ENCODE results near the gene GRB10.

The GRB10 gene

DNA sequence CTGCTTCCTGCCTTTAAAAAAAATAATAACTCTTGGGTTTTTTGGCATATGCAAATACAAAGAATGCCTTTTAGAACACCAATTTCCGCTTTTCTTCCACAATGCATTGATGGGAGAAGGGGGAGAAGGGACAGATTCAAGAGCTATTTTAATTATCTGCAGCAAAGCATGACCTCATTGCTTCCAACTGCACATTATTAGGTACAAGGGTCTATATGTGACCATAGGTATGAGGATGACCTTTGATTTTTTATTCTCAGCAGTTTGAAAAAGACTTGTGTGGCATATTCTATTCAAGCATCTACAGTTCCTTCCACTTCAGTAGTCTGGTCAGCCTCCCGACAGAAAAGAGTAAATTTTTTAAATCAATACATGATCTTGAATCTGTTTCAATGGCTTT, 39.7 kb downstream of the GRB10 start:
- no peak for DNase-seq (ENCODE audit: low spot score)

DNA sequence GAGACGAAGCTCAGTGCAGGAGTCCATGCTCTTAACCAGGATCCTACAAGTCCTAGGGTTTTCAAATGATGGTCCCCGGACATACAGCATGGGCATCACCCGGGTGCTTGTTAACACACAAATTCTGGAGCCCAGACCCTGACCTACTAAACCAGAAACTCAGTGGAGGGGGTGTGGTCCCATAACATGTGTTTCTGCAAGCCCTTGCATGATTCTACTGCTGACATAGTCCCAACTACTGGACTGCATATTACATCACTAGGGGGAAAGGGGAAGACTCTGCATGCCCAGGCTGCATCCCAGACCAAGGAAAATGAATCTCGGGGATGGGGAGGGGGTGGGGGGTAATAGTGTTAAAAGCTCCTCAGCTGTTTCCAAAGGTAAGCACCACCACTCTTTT, 40.3 kb downstream of the GRB10 start:
- DNase-seq (ENCODE audit: low spot score), result no peak

DNA sequence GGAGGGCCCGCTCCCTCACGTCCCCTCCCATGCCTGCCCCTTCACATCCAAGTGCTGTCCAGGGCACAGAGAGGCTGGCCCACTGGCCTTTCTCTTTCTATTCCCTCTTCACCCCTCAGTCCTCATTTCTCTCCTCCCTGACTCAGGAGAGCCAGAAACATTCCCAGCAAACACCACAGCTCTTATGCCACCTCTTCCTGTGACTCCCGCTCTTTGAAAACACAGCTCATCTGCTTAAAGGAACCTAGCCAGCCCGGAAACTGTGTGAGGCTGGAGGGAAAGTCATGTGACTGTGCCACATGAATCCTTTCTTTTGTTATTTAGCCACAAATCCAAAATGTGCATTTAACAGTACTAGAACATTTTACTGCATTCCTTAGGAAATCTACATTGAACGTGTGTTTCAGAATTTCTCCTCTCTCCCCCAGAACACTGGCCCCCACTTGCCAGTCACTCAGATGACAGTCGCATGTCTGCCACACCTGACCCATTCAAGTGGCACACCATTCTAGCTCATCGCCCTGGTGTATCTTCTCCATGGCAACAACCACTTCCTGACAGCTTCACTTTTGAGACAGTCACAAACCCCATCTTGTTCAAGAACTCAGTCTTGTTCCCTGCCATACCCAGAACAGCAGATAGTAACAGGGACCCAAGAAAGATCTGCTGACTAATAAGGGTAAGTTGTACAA, 42.8 kb downstream of the GRB10 start:
- DNase-seq (ENCODE audit: low spot score), result peak; percentile 13

DNA sequence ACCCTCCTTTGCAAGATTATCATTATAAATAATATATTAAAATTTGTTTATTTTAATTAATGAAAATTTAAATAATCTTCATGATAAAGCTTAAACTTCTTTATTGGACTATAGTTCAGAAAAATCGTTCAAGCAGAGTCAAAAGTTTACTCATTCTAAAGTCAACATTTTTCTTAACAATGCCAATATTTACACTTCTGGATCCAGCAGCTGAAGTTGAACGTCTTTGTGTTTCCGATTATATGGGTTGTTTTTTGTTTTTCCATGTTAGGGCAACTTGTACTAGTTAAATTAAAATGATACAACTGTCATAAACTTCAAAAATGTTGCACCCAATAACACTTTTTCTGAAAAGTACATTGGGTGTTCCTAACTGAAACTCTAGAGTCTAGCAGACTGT, 43.8 kb downstream of the GRB10 start:
- DNase-seq (ENCODE audit: low spot score), result no peak

DNA sequence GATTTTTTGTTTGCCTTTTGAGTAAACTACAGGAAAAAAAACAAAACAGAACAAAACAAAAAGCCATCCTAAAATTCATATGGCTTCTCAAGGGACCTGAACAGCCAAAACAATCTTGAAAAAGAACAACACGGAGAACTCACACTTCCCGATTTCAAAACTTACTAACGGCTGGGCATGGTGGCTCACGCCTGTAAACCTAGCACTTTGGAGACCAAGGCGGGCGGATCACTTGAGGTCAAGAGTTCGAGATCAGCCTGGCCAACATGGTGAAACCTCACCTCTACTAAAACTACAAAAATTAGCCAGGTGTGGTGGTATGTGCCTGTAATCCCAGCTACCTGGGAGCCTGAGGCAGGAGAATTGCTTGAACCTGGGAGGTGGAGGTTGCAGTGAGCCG, 46.9 kb downstream of the GRB10 start:
- peak; percentile 10 for DNase-seq (ENCODE audit: low spot score)

DNA sequence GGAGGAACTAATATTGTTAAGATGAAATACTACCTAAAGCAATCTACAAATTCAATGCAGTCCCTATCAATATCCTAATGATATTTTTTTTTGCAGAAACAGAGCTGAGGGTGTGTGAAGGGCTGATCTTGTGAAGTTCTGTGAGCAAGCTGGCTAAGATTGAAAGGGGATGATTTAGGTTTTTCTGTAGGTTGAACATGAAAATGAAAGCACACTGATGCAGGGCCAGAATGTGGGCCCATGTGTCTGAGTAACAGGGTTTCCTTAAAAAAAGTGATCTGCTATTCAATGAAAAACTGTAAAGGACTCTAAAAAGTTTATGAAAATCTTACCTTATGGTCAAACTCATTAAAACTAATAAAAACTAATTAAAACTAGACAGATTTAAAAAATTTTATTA, 47.4 kb downstream of the GRB10 start:
- DNase-seq (ENCODE audit: low spot score), result no peak

DNA sequence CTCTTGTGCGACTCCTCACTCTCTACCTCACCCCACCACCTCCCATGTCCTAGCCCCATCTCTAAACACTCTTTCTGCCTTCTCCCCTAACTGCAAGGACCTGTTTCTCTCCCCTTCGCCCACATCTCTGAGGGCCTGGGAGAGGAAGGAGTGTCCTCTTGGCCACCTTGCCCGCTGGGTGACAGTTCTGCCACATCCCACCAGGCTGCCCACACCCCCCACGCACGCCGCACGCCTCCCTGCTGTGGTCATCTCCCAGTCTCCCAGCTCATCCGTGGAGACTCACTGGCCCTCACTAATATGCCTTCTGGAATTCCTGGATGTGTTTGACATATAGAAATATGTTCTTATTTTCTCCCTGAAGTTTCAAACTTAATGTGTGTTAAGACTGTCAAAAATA, 48.5 kb downstream of the GRB10 start:
- no peak for DNase-seq (ENCODE audit: low spot score)

DNA sequence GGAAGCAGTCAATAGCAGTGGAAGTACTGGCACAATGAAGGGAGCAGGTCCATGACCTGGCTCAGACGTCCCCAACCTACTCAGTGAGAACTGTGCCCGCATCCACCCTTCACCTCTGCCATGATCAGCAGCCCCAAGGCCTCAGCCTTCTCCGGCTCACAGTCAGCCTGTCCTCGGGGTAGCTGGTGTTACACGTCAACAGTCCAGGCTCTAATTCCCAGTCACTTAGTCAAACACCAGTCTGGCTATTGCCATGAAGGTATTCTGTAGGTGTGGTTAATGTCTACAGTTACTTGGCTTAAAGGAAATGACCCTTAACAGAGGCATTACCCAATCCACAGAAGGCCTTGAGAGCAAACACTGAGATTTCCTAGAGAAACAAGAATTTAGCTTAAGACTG, 49.1 kb downstream of the GRB10 start:
- no peak for DNase-seq (ENCODE audit: low spot score)

DNA sequence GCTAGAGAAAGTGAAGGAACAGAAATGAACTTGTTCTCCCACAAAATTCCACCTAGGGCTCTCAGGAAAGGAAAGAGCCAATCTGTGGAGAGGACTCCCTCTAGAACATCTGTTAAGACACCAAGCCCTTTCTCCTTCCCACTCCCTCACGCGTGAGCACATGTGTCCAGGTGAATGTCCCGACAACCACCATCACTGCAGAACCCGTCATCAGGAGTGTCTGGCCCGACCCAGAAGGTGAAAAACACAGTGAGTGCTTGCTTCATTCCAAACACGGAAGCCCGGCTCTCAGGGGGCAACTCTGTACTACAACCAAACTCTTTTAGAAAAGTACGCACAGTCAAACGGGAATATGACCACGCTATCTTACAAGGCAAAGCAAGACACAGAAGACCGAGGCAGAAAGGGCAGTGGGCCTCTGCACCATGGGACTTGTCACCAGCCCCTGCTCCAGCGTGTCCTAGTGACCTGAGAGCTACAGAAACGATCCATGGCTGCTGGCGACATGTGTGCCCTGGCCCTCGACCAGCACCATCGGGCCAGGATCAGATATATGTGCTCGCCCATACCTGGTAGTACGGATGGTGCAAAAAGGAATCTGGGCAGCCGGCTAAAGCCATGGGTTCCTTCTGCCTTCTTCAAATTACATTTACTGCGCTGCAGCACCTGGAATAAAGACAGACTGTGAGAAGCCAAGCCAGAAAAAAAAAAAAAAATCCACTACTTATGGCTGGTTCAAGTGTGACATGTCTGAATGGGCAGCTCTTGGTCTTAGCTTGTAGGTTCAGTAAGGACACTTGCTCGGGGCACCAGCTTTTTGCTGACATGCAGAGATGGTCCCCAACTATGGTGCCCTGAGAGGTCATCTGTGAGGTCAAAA, 50.8 kb downstream of the GRB10 start:
- DNase-seq (ENCODE audit: low spot score), result peak; percentile 37

DNA sequence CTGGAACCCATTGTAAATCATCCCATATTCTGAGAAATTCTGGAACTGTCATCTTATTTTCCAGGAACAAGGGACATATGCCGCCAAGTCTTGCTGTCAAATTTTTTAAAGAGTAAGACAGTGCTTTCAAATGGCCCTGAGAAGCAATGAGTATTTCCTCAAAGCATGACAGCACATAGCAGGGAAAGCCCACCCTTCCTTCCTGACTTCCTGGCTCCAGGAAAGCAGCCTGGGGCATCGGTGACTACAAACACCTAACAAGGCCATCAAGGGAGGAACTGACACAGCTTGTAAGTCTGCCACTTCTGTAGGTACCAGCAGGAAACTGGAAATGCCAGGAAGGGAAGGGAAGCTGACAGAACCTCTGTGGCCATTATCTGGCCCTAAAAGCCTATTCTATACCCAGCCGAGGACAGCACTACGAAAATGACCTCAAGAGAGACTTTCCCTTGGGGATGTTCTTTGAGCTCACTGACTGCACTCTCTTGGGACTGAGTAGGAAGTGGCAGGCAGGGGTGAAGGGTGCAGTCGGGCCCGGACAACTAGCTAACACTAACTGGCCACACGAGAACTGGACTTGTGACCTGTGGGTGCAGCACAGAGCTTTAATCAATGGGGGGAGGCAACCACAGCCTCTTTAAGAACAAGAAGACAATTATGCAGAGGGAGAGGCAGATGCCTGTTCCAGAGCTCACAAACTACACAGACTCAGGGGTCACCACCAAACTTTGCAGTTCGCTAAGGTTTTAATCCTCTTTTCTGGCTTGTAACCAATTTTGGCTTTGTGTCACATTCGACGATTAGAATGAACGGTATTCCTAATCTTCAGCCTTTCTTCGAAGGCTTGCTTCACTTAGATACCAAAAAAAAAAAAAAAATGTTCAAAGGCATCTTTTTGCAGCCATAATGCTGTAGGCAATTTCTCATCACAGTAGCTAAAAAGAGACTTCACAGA, 52.0 kb downstream of the GRB10 start:
- DNase-seq (ENCODE audit: low spot score), result peak; percentile 50

DNA sequence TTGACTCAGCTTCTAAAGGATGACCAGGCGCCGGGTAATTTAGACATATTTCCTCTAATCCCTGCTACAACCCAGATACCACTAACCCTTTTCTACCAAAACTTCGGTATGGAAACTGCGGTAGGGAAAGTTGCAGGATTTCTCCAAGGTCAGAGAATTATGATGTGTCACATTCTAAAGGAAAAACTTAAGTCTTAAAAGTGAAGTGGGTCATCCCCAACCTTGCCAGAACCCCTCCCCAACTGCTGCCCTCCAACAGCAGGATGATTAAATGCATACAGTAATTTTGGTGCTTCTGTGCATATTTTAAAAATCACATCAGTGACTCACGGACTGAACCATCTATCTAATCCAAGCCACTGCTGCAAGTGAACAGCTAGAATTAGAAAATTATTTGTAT, 52.7 kb downstream of the GRB10 start:
- peak; percentile 10 for DNase-seq (ENCODE audit: low spot score)

DNA sequence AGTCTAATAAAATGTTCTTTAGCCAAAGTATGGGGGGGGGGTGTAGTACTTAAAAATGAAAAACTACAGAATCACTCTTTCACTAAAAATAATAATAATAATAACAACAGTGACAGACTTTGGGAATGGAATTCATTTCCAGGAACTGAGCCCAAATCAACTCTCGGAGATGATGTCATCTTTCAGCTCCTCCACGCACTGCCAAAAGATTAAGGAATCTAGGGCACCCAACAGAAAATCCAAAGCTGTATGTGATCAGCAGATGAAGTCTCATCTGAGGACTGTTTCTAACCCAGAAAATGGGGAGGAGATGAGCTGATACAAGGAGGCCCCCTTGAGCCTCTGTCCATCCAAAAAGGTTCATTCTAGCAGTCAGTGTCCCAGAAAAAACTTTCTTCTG, 54.5 kb downstream of the GRB10 start:
- no peak for DNase-seq (ENCODE audit: low spot score)

DNA sequence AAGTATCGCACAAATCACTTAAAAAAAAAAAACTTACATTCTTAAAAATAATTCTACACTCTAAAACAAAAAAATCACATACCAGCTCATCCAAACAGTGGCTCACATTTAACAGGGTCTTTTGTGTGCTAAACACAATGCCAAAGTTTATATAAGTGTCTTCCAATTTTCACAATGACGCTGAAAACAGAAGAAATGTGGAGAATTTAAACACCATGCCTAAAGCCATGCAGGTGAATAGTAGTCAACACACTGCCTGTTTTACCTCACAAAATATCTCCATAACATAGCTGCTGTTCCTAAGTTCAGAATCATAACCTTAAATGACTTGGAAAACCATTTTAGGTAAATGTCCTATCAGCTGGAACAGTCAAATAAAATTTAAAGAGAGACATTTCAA, 55.0 kb downstream of the GRB10 start:
- DNase-seq (ENCODE audit: low spot score), result no peak

DNA sequence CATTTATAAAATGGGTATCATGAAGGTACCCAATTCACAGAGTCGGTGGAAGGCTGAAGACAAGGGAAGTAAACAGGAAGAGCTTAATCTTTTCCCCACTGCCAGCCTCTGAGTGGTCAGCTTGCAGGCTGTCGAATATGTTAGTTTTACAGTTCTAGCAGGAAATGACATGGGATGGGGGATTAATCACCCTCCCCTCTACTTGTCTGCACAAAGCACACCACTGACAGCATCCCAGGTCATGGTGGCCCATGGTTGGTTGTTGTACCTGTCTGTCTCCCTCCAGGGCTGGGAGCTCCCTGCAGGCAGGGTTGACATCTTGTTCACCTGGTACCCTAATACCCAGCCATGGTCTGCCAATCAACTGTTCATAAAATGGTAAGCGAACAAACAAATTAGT, 55.6 kb downstream of the GRB10 start:
- peak; percentile 17 for DNase-seq (ENCODE audit: low spot score)

DNA sequence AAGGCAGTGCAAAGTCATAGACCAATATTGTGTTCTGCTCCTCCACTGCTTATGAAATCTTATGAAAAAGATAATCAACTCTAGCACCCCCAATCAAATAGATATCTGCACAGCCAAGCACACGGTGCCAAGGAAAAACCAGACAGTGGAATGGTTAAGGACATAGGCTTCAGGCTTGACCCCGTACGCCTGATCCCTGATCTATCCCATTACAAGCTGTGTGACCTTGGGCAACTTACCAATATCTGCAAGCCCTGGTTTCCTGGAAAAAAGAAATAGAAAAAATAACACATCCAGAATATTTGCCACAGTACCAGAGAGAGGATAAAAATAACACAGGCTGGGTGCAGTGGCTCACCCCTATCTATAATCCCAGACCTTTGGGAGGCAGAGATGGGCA, 56.9 kb downstream of the GRB10 start:
- no peak for DNase-seq (ENCODE audit: low spot score)

DNA sequence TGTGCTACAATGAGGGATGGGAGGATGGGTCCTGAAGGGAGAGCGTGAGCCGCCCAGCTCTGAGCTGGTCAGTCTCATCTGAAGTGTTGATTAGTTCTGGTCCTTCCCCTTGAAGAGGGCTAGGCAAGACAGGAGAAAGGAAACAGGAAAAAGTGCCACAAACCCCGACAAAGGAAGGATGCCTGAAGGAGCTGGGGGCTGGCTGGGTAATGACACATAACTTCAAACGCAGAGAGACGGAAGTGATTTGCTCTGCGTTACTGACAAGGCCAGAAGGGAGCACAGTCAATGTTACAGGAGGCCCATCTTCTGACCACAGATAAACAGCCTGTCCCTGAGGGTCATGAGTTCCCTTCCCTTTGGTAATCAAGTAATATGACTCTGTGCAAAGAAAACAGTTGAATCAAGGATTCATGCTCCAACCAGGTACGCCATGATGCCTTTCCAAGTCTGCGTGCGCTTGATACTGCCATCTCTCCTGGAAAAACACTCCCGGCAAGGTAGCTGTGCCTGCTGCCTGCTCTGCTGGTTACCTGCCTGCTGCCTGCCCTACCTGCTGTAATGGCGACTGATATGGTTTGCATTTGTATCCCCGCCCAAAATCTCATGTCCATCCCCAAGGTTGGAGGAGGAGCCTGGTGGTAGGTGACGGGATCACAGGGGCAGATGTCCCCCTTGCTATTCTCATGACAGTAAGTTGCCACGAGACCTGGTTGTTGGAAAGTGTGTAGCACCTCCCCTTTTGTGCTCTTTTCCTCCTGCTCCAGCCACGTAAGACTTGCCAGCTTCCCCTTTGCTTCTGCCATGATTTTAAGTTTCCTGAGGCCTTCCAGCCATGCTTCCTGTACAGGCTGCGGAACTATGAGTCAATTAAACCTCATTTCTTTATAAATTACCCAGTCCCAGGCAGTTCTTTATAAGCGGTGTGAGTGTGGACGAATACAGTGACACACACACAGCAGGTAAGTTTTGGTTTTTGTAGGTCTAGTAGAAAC, 57.9 kb downstream of the GRB10 start:
- DNase-seq (ENCODE audit: low spot score), result no peak

DNA sequence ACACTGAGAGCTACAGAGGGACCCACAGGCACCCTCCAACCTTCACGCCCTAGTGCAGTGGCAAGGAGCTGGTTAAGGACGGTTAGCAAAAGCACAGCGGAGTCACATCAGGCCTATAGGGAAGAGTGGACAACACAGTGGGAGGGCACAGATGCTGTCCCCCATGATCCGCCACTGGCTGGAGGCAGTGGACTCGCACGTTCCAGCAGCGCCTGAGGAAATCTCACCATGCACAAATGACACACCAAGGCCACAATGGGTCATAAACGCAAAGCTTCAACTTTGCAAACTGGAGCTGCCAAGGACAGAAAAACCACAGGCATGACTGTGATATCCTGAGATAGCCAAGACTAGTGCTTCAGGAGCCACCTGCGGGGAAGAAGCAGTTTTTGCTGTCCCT, 58.8 kb downstream of the GRB10 start:
- no peak for DNase-seq (ENCODE audit: low spot score)

DNA sequence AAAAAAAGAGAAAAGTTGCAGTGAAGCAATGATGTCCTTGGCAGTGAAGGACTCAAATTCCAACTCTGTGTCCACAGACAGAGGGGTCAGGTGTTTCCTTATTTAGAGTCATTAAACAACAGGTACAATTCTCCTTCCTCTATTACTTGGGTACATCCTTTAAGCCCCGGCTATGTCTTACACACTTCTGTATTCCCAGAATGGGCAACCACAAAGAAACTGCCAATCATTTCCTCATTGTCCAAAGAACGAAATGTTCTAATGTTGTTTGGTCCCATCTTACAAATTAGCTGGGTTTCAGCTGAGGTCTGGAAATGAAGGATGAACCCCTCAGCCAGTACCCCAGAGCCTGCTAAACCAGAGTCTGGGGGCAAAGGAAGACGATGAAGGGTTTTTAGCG, 59.5 kb downstream of the GRB10 start:
- DNase-seq (ENCODE audit: low spot score), result no peak

DNA sequence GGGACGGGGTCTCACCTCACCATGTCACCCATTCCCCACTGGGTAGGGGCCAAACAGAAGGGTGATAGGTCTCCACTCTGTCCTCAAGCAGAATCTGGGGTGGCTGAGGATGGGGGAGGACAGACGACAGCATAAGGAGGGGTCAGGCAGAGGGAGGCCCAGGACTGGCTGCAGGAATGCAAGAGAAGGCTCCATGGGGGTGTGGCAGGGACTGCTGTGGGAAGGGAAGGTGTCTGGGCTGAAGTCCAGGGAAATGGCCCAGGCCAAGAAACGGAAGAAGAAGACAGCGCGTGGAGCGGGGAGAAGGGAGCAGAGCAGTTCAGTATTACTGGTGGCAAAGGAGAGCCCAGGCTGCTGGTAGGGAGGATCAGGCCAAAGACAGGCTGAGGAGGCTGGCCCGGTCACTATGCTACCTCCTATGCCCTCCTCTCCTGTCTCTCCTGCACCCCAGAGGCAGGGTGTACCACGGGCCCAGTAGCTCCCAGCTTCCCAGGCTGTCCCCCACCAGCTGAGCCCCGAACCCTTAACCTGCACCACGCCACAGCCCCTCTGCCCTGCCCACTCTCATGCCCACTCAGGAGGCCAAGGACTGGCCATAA, 60.9 kb downstream of the GRB10 start:
- no peak for DNase-seq (ENCODE audit: low spot score)

DNA sequence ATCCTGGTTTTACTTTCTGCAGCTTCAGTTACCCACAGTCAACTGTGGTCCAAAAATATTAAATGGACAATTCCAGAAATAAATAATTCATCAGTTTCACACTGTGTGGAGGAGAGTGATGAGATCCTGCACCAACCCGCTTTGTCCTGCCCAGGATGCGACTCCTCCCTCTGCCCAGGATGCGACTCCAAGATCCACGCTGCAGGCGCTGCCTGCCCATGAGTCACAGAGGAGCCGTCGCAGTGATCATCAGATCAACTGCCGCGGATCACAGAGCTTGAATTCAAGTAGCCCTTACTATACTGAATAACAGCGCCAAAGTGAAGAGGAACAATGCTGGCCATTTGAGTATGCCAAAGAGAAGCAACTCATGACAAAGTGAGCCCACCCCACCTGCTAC, 61.5 kb downstream of the GRB10 start:
- DNase-seq (ENCODE audit: low spot score), result no peak

DNA sequence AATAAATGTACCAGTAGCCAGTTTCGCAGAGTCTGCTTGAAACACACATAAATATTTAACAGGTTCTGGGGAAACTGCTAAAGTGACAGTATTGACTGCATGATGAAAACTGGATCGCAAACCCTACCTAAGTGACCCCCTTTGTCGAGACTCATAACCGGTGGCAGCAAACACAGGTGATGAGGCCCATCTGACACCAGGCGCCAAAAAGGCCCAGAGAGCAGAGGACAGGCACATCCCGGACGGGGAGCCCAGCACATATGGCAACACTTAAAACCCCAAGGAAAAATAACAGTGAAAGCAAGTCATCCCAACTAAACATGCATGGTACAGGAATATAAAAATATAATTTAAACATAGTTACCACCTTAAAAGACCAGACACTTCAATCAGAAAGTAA, 62.4 kb downstream of the GRB10 start:
- DNase-seq (ENCODE audit: low spot score), result no peak
